ENCODE data around the gene PRRG4.
"Not testable (repeated sequence)": the region's sequence is repeated elsewhere in the genome, so short reads cannot be mapped to it uniquely, and the experiment has no call there.

DNA sequence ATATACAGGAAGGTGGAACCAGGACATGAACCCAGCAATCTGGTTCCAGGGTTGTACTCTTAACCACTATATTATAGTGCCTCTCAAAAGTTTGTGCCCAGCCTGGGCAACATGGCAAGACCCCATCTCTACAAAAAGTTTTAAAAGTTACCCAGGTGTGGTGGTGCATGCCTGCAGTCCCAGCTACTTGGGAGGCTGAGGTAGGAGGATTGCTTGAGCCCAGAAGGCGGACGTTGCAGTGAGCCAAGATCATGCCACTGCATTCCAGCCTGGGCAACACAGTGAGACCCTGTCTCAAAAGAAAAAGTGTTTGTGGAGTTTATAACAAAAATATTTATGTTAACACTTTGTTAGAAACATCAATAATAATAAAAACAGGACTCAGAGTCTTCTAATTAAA is 48.9 kb upstream of the PRRG4 start:
- TF ChIP-seq, protein P1, sequence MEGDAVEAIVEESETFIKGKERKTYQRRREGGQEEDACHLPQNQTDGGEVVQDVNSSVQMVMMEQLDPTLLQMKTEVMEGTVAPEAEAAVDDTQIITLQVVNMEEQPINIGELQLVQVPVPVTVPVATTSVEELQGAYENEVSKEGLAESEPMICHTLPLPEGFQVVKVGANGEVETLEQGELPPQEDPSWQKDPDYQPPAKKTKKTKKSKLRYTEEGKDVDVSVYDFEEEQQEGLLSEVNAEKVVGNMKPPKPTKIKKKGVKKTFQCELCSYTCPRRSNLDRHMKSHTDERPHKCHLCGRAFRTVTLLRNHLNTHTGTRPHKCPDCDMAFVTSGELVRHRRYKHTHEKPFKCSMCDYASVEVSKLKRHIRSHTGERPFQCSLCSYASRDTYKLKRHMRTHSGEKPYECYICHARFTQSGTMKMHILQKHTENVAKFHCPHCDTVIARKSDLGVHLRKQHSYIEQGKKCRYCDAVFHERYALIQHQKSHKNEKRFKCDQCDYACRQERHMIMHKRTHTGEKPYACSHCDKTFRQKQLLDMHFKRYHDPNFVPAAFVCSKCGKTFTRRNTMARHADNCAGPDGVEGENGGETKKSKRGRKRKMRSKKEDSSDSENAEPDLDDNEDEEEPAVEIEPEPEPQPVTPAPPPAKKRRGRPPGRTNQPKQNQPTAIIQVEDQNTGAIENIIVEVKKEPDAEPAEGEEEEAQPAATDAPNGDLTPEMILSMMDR (conservative IDR thresholded peaks at IDR 0.05): not testable (repeated sequence)
- not testable (repeated sequence) for TF ChIP-seq ZFX (IDR thresholded peaks at IDR 0.05)

Measured in C4-2B (cell line).